ENCODE measurements around the gene TRIM63. TPM values are rescaled to one million over a fixed set of nuclear protein-coding genes. Genes with fewer than 3 reads are reported as not detected.
"Not testable (repeated sequence)": the region's sequence is repeated elsewhere in the genome, so short reads cannot be mapped to it uniquely, and the experiment has no call there.

The TRIM63 gene
- total RNA-seq, 1 donor from 2014 or later: 203 TPM

DNA sequence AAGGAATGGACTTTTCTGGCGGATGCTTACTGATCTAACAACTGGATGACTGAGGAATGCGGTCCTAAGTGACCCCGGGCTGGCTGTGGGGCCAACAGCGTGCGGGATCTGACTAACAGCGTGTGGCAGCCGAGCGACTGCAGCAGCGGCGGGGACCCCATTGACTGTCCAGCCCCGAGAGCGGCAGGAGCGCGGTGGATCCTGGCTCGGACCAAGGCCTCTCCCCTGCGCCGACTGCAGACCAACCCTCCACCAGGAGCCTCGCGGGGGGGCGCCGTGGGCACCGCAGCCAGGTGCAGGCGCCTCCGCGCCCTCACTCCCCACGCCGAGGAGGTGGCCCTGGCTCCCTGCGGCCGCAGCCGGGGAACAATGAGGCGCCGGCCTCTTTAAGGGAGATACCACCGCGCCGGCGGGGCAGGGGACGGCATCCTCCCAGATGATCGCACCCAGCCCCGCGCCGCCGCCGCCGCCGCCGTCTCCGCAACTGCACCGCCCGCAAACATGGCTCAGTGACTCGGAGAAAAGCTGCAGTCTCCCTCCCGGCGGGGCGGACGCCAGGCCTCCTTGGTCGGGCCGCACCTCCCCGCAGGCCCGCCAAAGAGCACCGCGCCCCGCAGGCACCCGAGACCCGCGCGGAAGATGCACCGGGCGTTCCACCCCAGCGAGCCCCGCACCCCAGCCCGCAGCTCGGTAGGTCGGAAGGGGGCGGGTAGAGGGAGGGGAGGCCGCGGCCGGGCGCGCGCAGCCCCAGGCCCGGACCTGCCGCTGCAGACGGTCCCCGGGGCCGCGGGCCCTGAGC, 43.5 kb upstream of the TRIM63 start:
- Histone ChIP-seq H3K9me3 (replicated peaks) (no peaks in the 10 kb centered on the region), H3K36me3 (peaks cover 20% of the 10 kb centered on the region), H3K27me3 (ENCODE audit: low read depth) (no peaks in the 10 kb centered on the region), H3K27ac (replicated peaks) (peak overlapping the region; percentile 97), H3K4me1 (peaks cover 56% of the 10 kb centered on the region), H3K4me3 (peak overlapping the region; percentile 86)
- TF ChIP-seq CTCF (IDR thresholded peaks at IDR 0.05; ENCODE audit: borderline replicate concordance): no peak
- peak; percentile 80 for DNase-seq
- intact Hi-C loops (cut with micrococcal nuclease): no loop called here

DNA sequence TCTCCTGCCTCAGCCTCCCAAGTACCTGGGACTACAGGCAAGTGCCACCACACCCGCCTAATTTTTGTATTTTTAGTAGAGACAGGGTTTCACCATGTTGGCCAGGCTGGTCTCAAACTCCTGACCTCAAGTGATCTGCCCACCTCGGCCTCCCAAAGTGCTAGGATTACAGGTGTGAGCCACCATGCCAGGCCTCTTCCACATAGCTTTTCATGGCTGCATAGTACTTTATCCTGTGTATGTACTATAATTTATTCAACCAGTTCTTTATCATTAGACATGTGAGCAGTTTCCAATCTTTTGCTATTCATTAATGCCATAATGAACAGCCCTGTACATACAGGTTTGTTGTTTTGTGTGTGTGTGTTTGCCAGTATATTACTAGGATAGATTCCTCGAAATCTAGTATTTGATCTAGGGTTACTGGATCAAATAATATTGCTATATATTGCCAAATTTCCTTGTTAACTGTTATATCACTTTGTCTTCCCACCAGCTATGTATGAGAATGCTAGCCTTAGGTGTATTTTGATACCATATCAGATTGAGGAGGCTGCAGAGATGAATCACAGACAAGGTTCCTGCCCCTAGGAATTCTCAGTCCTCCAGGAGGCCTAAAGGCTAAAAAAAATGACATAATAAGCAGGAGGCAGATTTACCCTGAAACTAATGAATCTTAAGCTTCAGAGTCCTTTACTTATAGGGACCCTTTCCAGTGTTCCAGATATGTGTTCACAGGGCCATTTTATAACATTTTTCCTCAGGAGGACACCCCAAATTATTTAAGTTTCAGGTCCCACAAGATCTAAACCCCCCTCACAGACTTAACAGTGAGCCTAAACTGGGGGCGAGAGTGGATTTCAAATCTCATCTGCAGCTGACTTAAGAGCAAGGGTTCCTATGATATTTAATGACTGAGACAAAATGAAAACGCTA, 42.1 kb upstream of the TRIM63 start:
- TF ChIP-seq CTCF (IDR thresholded peaks at IDR 0.05; ENCODE audit: borderline replicate concordance): no peak
- intact Hi-C loops (cut with micrococcal nuclease): loop anchor here (10.0 kb wide), 1 partner anchor 215 kb away; no protein-coding TSS in a partner anchor
- DNase-seq: no peak
- no peaks in the 10 kb centered on the region for H3K9me3 ChIP-seq (replicated peaks)
- H3K27ac ChIP-seq (replicated peaks): peak overlapping the region; percentile 97
- H3K27me3 ChIP-seq (ENCODE audit: low read depth): no peaks in the 10 kb centered on the region
- H3K4me1 ChIP-seq: peaks cover 49% of the 10 kb centered on the region
- H3K4me3 ChIP-seq: no peak overlapping the region
- peaks cover 6% of the 10 kb centered on the region for H3K36me3 ChIP-seq

DNA sequence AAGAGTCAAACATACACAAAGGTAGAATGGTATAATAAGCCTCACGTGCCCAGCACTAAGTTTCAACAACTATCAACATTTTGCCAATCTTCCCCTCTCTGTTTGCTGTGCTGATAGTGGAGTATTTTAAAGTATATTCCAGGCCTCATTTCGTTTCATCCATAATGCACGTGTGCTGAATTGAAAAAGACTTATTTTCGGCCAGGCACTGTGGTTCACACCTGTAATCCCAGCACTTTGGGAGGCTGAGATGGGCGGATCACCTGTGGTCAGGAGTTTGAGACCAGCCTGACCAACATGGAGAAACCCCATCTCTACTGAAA, 37.8 kb upstream of the TRIM63 start:
- not testable (repeated sequence) for H3K9me3 ChIP-seq (replicated peaks); H3K27ac ChIP-seq (replicated peaks)
- intact Hi-C loops (cut with micrococcal nuclease): loop anchor here (2.0 to 10.0 kb wide), 2 partner anchors 38 to 220 kb away; no protein-coding TSS in a partner anchor

GRCh38 chr1:26102526-26102925, 35.1 kb upstream of the TRIM63 start:
- TF ChIP-seq CTCF (IDR thresholded peaks at IDR 0.05; ENCODE audit: borderline replicate concordance): no peak
- H3K27ac ChIP-seq (replicated peaks): no peak overlapping the region
- DNase-seq: no peak
- H3K4me3 ChIP-seq: no peak overlapping the region
- H3K27me3 ChIP-seq (ENCODE audit: low read depth): no peaks in the 10 kb centered on the region
- no peaks in the 10 kb centered on the region for H3K36me3 ChIP-seq
- intact Hi-C loops (cut with micrococcal nuclease): loop anchor here (10.0 kb wide), 1 partner anchor 222 kb away; no protein-coding TSS in a partner anchor
- H3K9me3 ChIP-seq (replicated peaks): no peaks in the 10 kb centered on the region
- H3K4me1 ChIP-seq: peaks cover 17% of the 10 kb centered on the region

More for the DNA sequence above, 37.8 kb upstream of the TRIM63 start:
- DNase-seq; H3K27me3 ChIP-seq (ENCODE audit: low read depth); H3K4me3 ChIP-seq; H3K36me3 ChIP-seq: not testable (repeated sequence)
- H3K4me1 ChIP-seq: peaks cover 22% of the 10 kb centered on the region

DNA sequence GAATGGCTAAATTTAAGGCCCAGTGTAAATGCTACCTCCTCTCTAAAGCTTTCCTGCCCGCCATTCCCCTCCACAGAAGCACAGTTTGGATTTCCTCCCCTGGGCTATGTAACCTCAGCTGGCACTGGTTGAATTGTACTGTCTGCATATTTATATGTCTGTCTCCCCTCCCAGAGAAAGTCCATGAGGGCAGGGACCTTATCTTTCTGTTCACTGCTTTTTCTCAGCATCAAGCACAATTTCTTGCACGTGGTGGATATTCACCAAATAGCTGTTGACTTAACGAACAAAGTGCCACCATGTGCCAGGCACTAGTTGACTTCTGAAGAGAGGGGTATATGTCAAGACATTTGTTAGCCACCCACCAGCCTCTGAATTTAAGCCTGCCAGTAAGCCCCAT, 34.7 kb upstream of the TRIM63 start:
- H3K4me1 ChIP-seq: peaks cover 17% of the 10 kb centered on the region
- TF ChIP-seq CTCF (IDR thresholded peaks at IDR 0.05; ENCODE audit: borderline replicate concordance): no peak
- H3K27ac ChIP-seq (replicated peaks): no peak overlapping the region
- DNase-seq: no peak
- no peaks in the 10 kb centered on the region for H3K36me3 ChIP-seq
- no peaks in the 10 kb centered on the region for H3K9me3 ChIP-seq (replicated peaks)
- no peak overlapping the region for H3K4me3 ChIP-seq
- no peaks in the 10 kb centered on the region for H3K27me3 ChIP-seq (ENCODE audit: low read depth)
- intact Hi-C loops (cut with micrococcal nuclease): loop anchor here (10.0 kb wide), 1 partner anchor 223 kb away; no protein-coding TSS in a partner anchor

DNA sequence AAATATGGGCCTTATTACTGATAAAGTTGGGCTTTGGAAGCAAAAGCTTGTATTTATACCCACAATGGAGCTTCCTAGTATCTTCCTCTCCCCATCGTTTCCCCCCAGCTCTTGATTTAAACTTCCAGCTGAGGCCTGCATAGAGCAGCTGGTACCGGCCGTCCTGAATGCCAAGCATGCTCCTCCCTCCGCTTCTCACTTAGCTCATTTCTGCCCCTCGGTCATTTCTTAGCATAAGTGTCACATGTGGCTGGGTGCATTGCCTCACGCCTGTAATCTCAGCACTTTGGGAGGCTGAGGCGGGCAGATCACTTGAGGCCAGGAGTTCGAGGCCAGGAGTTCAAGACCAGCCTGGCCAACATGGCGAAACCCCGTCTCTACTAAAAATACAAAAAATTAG, 32.8 kb upstream of the TRIM63 start:
- not testable (repeated sequence) for H3K4me3 ChIP-seq; H3K27me3 ChIP-seq (ENCODE audit: low read depth); H3K36me3 ChIP-seq; DNase-seq; H3K9me3 ChIP-seq (replicated peaks)
- Histone ChIP-seq H3K27ac (replicated peaks) (peak overlapping the region; percentile 22), H3K4me1 (peaks cover 22% of the 10 kb centered on the region)
- intact Hi-C loops (cut with micrococcal nuclease): loop anchor here (10.0 kb wide), 1 partner anchor 225 kb away; no protein-coding TSS in a partner anchor

All from left ventricle myocardium inferior (tissue), 1 donor.